ENCODE results near the gene BHLHE41. TPM values are rescaled to one million over a fixed set of nuclear protein-coding genes. Genes with fewer than 3 reads are reported as not detected.

The BHLHE41 gene
- total RNA-seq (2021; ENCODE audit: unreplicated experiment) (147 TPM), Bru-seq, nascent RNA (percentile 98 among the genes with signal in this experiment), BruChase-seq, experiment 1, labeled RNA remaining after a 2-hour chase (percentile 100 among the genes with signal in this experiment), BruChase-seq, experiment 2, labeled RNA remaining after a 6-hour chase (percentile 98 among the genes with signal in this experiment)
- 88.0 TPM for polyA plus RNA-seq (2012; ENCODE audit: insufficient read length)
- long read RNA-seq, transcript BHLHE41-201 (5 exons, 3,837 nt) = major isoform, 38 of 159 reads
- long read RNA-seq, transcript BHLHE41-203 (3 exons, 438 nt) = minor isoform, 20 of 159 reads
- long read RNA-seq, partial matches to known transcripts = 1 of 159 reads
- long read RNA-seq, other reads (novel, unspliced or antisense) = 100 of 159 reads

DNA sequence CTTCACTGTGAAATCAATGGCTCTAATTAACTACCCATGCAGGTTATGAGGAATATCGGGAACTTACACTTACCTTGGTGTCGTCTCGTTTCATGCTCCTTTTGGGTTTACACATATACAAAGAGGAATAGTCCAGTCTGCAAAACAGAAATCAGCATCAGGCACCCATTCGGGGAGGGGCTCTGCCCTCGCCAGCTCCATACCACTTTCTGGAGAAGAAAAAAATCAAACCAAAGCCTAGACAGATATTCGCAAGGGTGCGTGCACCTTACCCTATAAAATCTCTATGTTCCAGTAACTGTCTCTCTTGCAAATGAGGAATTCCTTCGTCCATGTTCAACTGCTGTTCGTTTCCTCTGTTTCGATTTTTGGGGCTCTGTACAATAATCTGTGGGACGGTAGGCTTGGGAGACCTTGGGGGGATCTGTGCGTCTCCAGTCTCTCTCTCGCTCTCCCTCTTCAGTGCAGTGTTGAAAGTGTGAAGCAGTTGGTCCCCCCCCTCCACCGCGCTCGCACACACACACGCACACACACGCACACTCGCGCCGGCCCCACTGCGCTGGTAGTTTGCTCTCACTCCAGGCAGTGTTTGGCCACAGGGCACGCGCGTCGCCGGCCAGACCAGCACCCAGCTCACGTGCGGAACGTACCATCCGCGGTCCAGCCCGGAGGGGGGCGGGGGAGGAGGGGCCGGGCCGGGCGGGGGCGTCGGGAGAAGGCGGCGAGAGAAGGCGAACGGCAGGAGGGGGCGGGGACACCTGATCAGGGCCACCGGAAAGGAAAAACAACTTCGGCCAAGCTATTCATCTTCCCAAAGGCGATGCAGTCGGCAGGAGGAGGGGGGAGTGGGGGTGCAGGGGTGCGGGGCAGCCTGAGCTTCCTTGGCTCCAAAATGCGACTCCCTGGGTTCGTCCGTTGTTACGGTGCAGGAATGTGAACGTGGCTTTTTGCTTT, at the start of gene BHLHE41:
BHLHE41 (minus strand) TSS at position 592 of the 954 bp plus-strand sequence; CDS start at position 334, 258 bp downstream.
- ChIA-PET CTCF (interaction anchor here (0.7 to 2.7 kb wide), 3 partner anchors 150 to 825 kb away, joined by 4 to 12 read pairs (median 5); no protein-coding TSS in a partner anchor), POLR2A (interaction anchor here (0.6 to 2.0 kb wide), 12 partner anchors 10 to 400 kb away, joined by 3 to 18 read pairs (median 4); no protein-coding TSS in a partner anchor)
- peak; percentile 81 for DNase-seq (ENCODE audit: low read depth, low spot score)
- intact Hi-C loops (cut with micrococcal nuclease; ENCODE audit: unreplicated experiment) = loop anchor here (1.0 to 5.0 kb wide), 4 partner anchors 70 to 526 kb away; partner anchors contain the start of gene SSPN
- ATAC-seq = peak; percentile 52
- in situ Hi-C loops (cut with HindIII; ENCODE audit: low pct_unique_long_range_greater_than_20kb, low sequenced_read_pairs) = no loop called here
- H3K4me3 ChIP-seq (ENCODE audit: low read depth in 2 of 2, low read length in 2 of 2) = peak within 1 kb of the TSS; percentile 68 to 90
- peaks cover 5% of the 10 kb centered on the region; the same call in 1 of the 2 replicates for H3K27me3 ChIP-seq (ENCODE audit: control insufficient read depth, insufficient read depth, low read length)
- H3K4me1 ChIP-seq (ENCODE audit: control insufficient read depth, insufficient read depth, low read length) = peaks cover 48% of the 10 kb centered on the region
- BruUV-seq (replicated peaks) = TSS peak; percentile 80
- H3K36me3 ChIP-seq (ENCODE audit: control insufficient read depth, insufficient read depth, low read length) = no peaks in the 10 kb centered on the region; the same call in 1 of the 2 replicates
- peak within 1 kb of the TSS; percentile 100 for H3K27ac ChIP-seq (ENCODE audit: low read length)
- TF ChIP-seq, protein P1, sequence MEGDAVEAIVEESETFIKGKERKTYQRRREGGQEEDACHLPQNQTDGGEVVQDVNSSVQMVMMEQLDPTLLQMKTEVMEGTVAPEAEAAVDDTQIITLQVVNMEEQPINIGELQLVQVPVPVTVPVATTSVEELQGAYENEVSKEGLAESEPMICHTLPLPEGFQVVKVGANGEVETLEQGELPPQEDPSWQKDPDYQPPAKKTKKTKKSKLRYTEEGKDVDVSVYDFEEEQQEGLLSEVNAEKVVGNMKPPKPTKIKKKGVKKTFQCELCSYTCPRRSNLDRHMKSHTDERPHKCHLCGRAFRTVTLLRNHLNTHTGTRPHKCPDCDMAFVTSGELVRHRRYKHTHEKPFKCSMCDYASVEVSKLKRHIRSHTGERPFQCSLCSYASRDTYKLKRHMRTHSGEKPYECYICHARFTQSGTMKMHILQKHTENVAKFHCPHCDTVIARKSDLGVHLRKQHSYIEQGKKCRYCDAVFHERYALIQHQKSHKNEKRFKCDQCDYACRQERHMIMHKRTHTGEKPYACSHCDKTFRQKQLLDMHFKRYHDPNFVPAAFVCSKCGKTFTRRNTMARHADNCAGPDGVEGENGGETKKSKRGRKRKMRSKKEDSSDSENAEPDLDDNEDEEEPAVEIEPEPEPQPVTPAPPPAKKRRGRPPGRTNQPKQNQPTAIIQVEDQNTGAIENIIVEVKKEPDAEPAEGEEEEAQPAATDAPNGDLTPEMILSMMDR (IDR thresholded peaks at IDR 0.05) = peak; percentile 7; the same call in 1 of the 2 replicates
- TF ChIP-seq REST (IDR thresholded peaks at IDR 0.05; ENCODE audit: insufficient read depth in 1 of 2, low read depth in 2 of 2, low read length in 1 of 2) (no peak), SIN3A (IDR thresholded peaks at IDR 0.05; ENCODE audit: borderline replicate concordance, insufficient read depth, low read depth, low read length) (peak; percentile 45), POLR2AphosphoS5 (IDR thresholded peaks at IDR 0.05; ENCODE audit: low read depth, low read length) (peak; percentile 43; the same call in 1 of the 2 replicates), TCF7L2 (IDR thresholded peaks at IDR 0.05; ENCODE audit: low read depth, low read length) (no peak; the same call in 1 of the 2 replicates)
- no peaks in the 10 kb centered on the region for H3K9me3 ChIP-seq (ENCODE audit: control insufficient read depth, insufficient read depth, low read depth, low read length)

DNA sequence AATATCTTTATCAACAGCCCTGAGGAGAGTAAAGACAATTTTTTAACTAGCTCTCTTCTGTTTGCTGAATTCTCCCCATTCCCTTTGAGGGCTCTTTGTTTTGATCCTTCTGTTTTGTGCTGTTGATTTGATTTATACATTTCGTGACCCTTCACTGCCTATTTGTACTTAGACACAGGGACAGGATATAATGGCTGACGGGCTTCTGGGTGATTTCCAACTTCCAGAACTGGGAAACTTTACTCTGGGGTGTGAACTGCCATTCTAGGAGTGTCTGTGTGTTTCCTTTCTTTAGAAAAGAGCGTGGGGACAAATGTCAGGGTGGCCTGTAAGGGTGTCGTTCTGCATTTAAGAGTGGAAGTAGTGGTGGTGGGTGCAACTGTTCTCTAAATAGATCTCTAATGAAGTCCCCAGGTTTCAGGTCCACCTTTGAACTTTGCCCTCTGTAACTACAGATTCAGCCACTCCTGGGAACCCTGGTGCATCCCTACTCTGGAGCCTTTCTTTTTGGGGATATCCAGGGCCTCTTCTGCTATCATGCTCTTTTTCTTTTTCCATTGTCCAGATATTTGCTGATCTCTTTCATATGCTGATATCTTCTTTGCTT, 48.2 kb upstream of the BHLHE41 start:
- no peaks in the 10 kb centered on the region for H3K4me1 ChIP-seq (ENCODE audit: control insufficient read depth, insufficient read depth, low read length)
- no peak overlapping the region for H3K27ac ChIP-seq (ENCODE audit: low read length)
- in situ Hi-C loops (cut with HindIII; ENCODE audit: low pct_unique_long_range_greater_than_20kb, low sequenced_read_pairs) = no loop called here
- CTCF ChIA-PET = no interaction called here
- H3K9me3 ChIP-seq (ENCODE audit: control insufficient read depth, insufficient read depth, low read depth, low read length) = no peaks in the 10 kb centered on the region
- ATAC-seq (no peak), DNase-seq (ENCODE audit: low read depth, low spot score) (no peak)
- no peak for TF ChIP-seq TCF7L2 (IDR thresholded peaks at IDR 0.05; ENCODE audit: low read depth, low read length)
- no peak for TF ChIP-seq POLR2AphosphoS5 (IDR thresholded peaks at IDR 0.05; ENCODE audit: low read depth, low read length)
- TF ChIP-seq SIN3A (IDR thresholded peaks at IDR 0.05; ENCODE audit: borderline replicate concordance, insufficient read depth, low read depth, low read length) = no peak
- TF ChIP-seq REST (IDR thresholded peaks at IDR 0.05; ENCODE audit: insufficient read depth in 1 of 2, low read depth in 2 of 2, low read length in 1 of 2) = no peak
- TF ChIP-seq, protein P1 (IDR thresholded peaks at IDR 0.05) = no peak
- intact Hi-C loops (cut with micrococcal nuclease; ENCODE audit: unreplicated experiment) = no loop called here
- no peaks in the 10 kb centered on the region for H3K36me3 ChIP-seq (ENCODE audit: control insufficient read depth, insufficient read depth, low read length)
- no TSS peak for BruUV-seq (replicated peaks)
- no peaks in the 10 kb centered on the region for H3K27me3 ChIP-seq (ENCODE audit: control insufficient read depth, insufficient read depth, low read length)
- no peak overlapping the region for H3K4me3 ChIP-seq (ENCODE audit: low read depth in 2 of 2, low read length in 2 of 2)
- POLR2A ChIA-PET = interaction anchor here (0.6 kb wide), 1 partner anchor 58 kb away, joined by 5 read pairs; no protein-coding TSS in a partner anchor

All from Panc1 (cell line).